22Rv1 (cell line): ENCODE measurements around the gene SEMA3E.

Experiments
- H3K27ac ChIP-seq: fragments of 450-650 bp; 2 replicates; pipeline ENCODE4 v1.5.1; 2017
- ZFX ChIP-seq: fragments of 450-650 bp; IDR thresholded peaks from 2 replicates; pipeline ENCODE4 v1.6.1; 2017; ENCODE audit warnings: antibody characterized with exemption, borderline replicate concordance
- TF ChIP-seq, protein P1 (sequence below): fragments of 450-650 bp; IDR thresholded peaks from 2 replicates; pipeline ENCODE4 v1.5.1; 2017; ENCODE audit warnings: mild to moderate bottlenecking

The SEMA3E gene

DNA sequence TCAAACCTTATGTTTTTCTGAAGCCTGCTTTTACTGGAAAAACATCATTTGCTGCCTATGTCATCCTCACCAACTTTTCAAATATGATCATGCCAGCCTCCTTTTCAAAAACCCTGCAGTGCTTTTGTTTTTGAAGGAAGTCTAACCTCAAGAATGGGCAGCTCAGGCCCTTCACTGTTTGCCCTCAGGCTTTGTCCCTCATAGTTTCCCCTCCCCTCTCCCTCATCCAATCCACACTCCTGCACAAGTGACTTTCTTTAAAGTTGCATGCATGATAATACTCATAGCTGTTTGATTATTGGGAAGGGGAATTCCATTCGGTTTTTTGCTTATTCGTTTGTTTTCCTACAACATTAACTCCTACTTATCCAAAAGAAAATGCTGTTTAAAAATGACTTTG is 219.4 kb downstream of the SEMA3E start:
- TF ChIP-seq, protein P1, sequence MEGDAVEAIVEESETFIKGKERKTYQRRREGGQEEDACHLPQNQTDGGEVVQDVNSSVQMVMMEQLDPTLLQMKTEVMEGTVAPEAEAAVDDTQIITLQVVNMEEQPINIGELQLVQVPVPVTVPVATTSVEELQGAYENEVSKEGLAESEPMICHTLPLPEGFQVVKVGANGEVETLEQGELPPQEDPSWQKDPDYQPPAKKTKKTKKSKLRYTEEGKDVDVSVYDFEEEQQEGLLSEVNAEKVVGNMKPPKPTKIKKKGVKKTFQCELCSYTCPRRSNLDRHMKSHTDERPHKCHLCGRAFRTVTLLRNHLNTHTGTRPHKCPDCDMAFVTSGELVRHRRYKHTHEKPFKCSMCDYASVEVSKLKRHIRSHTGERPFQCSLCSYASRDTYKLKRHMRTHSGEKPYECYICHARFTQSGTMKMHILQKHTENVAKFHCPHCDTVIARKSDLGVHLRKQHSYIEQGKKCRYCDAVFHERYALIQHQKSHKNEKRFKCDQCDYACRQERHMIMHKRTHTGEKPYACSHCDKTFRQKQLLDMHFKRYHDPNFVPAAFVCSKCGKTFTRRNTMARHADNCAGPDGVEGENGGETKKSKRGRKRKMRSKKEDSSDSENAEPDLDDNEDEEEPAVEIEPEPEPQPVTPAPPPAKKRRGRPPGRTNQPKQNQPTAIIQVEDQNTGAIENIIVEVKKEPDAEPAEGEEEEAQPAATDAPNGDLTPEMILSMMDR, result no peak
- no peak for TF ChIP-seq ZFX

DNA sequence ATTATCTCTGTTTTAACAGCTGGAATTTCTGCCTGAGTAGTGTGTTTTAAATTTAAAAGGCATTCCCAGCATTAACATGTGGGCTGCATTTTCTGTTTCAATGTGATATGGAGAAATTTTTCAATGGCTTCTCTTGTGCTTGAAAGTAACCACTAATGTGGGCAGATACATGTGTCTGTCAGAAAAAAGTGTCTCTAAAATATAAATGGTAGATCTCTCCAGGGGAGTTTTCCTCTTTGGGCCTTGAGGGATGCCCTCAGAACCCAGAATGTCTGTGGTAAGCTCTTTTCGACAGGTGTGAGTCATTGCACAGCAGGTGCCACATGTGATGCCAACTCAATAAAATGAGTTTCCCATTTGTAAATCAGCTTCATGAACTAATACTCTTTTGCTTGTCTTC is 221.1 kb downstream of the SEMA3E start:
- TF ChIP-seq ZFX, result no peak
- TF ChIP-seq, protein P1, result no peak

More for the DNA sequence above, 219.4 kb downstream of the SEMA3E start:
- no peak overlapping the region for H3K27ac ChIP-seq

DNA sequence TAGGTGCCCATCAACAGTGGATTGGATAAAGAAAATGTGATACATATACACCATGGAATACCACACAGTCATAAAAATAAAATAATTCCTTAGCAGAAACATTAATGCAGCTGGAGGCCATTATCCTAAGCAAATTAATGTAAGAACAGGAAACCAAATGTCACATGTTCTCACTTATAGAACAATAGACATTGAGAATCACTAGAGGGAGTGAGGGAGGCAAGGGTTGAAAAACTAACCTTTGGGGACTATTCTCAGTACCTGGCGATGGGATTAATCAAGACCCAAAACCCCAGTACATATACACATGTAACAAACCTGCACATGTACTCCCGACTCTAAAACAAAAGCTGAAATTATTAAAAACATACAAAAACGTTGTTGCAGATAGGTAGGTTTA is 222.6 kb downstream of the SEMA3E start:
- TF ChIP-seq, protein P1, result no peak
- no peak for TF ChIP-seq ZFX
- no peak overlapping the region for H3K27ac ChIP-seq

More for the DNA sequence above, 221.1 kb downstream of the SEMA3E start:
- H3K27ac ChIP-seq, result no peak overlapping the region

DNA sequence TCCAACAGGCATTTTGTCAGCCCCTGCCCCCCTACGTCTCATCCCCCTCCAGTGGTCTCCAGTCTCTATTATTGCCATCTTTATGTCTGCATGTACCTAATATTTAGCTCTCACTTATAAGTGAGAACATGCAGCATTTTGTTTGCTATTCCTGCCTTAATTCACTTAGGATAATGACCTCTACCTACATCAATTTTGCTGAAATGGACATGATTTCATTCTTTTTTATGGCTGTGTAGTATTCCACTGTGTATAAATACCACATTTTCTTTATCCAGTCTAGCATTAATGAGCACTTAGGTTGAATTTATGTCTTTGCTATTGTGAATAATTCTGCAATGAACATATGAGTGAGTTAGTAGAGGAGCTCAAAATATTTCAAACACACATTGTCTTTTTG is 229.9 kb downstream of the SEMA3E start:
- no peak for TF ChIP-seq ZFX
- TF ChIP-seq, protein P1, result no peak
- H3K27ac ChIP-seq, result no peak overlapping the region

DNA sequence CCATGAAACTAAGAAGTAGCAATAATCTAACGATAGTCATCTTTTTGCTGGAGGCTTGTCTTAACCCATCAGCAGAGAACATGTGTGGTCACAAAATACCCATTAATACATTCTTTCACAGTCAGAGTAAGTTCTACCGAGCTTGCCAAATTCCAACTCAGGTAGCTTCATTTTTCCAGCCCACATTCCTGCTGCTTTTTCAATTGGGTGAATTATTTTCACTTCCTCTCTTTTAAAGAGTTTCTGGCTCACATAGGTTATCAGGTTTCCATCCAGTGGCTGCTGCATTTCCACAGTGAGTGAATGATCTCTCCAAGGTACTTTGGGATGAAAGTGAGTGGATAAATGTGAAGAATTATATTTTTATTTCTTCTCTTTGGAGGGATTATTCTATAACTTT is 233.1 kb downstream of the SEMA3E start:
- TF ChIP-seq ZFX, result no peak
- TF ChIP-seq, protein P1, result no peak
- H3K27ac ChIP-seq, result no peak overlapping the region

DNA sequence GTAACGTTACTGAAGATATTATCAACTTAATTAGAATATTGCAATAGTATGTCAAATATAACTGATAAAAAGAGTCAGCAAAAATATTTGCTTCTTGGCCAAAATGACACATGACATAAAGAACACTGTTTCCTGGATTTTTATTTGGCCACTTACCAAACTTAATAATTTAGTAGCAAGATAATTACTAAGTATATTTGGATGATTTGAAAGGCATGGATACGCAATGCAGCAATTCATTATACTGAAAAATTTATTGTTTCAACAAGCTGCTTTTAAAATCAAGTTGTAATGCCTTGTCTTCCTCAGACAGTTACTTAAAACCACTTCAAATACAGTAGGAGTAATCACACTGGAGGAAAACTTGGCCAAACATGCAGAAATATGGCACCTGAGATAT is 234.0 kb downstream of the SEMA3E start:
- H3K27ac ChIP-seq, result no peak overlapping the region
- TF ChIP-seq, protein P1, result no peak
- no peak for TF ChIP-seq ZFX

DNA sequence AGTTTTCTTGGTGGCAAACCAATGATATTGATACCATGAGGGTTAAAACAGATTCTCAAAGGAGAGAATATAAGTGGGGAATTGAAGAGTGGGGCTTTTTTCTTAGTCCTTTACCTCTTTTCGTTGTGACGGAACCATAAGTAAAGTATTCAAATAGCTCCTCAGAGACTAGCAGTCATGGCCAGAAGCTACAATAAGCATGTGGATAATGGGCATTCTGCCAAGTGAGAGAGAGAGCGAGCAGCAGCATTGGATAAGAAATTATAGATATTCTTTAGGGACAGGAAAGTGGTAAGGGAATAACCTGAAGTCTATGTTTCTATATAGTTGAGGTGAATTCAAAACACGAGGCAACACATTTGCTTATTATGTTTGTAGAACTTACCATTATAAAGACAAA is 235.1 kb downstream of the SEMA3E start:
- H3K27ac ChIP-seq, result no peak overlapping the region
- no peak for TF ChIP-seq ZFX
- TF ChIP-seq, protein P1, result no peak
